Thyroid gland (tissue), 4 donors: Measurements from ENCODE around the gene GFM2. TPM values are rescaled to one million over a fixed set of nuclear protein-coding genes. Genes with fewer than 3 reads are reported as not detected.

Experiments used
- DNase-seq, 2 donors: peaks; one replicate each; pipeline ENCODE4 v3.0.0-alpha.2; 2019
- H3K27ac ChIP-seq, 3 donors: fragments of 200-600 bp; sonication (generic); 1 replicate in 2 of 3; 2 replicates in 1 of 3; pipeline ENCODE4 v1.5.1; 2016 to 2019; ENCODE audit warnings: mild to moderate bottlenecking in 1 of 3, moderate library complexity in 1 of 3
- H3K27me3 ChIP-seq: fragments of 200-600 bp; sonication (generic); one replicate; pipeline ENCODE4 v1.5.1; 2019
- H3K36me3 ChIP-seq, 2 donors: fragments of 200-600 bp; sonication (generic); one replicate each; pipeline ENCODE4 v1.5.1; 2016 to 2019
- H3K4me1 ChIP-seq, 2 donors: fragments of 200-600 bp; sonication (generic); one replicate each; pipeline ENCODE4 v1.5.1; 2017 to 2019
- H3K4me3 ChIP-seq, 3 donors: fragments of 200-600 bp; sonication (generic); replicated peaks in 1 of 3; 1 replicate in 2 of 3; 2 replicates in 1 of 3; pipeline ENCODE4 v1.5.1; 2016; ENCODE audit warnings: mild to moderate bottlenecking in 1 of 3
- H3K9me3 ChIP-seq: fragments of 200-600 bp; sonication (generic); one replicate; pipeline ENCODE4 v1.5.1; 2017
- POLR2A ChIP-seq, 2 donors: fragments of 450-650 bp; IDR thresholded peaks; one replicate each; pipeline ENCODE4 v1.6.1; 2017; ENCODE audit warnings: antibody characterized with exemption in 2 of 2, mild to moderate bottlenecking in 2 of 2, moderate library complexity in 1 of 2
- WGBS, 2 donors: methylation state at CpG; one replicate each; pipeline ENCODE4 v1.1.5; 2017; 5-methylcytosine and 5-hydroxymethylcytosine counted together
- intact Hi-C: fragments of 100-400 bp; cut with DNase I; formaldehyde crosslinking; loops from one replicate; pipeline ENCODE4 v1.15.1; 2023
- small RNA-seq: library from RNA; depleted of rRNA; stranded (forward); fragments of <200 nt; gene quantifications from one replicate; pipeline ENCODE3, GENCODE V24; 2016
- total RNA-seq, 4 donors: library from RNA; depleted of rRNA; stranded (reverse); fragments of >200 nt; gene quantifications; one replicate each; pipeline ENCODE4 v1.2.3, GENCODE V29; 2016
- TF ChIP-seq, protein P1 (sequence below), 6 experiments: fragments of 200-600 bp in 3 of 6; fragments of 450-650 bp in 3 of 6; sonication (generic) in 3 of 6; IDR thresholded peaks; one replicate each; pipeline ENCODE4 v1.5.1; 2016 to 2019; ENCODE audit warnings: antibody characterized with exemption in 6 of 6, mild to moderate bottlenecking in 2 of 6, inconsistent platforms in 1 of 6, moderate library complexity in 1 of 6

GFM2 gene
- total RNA-seq, 4 donors from 2014 or later, result 26.5 to 49.0 (median 32.8) TPM

- Histone ChIP-seq H3K4me3 (no peak overlapping the region), H3K4me1 (peaks cover 0 to 3% of the 10 kb centered on the region in 2 donors), H3K36me3 (no peaks in the 10 kb centered on the region), H3K27ac (peak overlapping the region in 1 of 3 donors; percentile 11), H3K9me3 (no peaks in the 10 kb centered on the region), H3K27me3 (no peaks in the 10 kb centered on the region)
- intact Hi-C loops, result no loop called here
- 66 to 70% methylated on average over 5 to 6 of the region's 6 CpGs for WGBS, 2 donors
- TF ChIP-seq POLR2A (IDR thresholded peaks at IDR 0.05), result no peak
- TF ChIP-seq, protein P1, sequence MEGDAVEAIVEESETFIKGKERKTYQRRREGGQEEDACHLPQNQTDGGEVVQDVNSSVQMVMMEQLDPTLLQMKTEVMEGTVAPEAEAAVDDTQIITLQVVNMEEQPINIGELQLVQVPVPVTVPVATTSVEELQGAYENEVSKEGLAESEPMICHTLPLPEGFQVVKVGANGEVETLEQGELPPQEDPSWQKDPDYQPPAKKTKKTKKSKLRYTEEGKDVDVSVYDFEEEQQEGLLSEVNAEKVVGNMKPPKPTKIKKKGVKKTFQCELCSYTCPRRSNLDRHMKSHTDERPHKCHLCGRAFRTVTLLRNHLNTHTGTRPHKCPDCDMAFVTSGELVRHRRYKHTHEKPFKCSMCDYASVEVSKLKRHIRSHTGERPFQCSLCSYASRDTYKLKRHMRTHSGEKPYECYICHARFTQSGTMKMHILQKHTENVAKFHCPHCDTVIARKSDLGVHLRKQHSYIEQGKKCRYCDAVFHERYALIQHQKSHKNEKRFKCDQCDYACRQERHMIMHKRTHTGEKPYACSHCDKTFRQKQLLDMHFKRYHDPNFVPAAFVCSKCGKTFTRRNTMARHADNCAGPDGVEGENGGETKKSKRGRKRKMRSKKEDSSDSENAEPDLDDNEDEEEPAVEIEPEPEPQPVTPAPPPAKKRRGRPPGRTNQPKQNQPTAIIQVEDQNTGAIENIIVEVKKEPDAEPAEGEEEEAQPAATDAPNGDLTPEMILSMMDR (IDR thresholded peaks at IDR 0.05), result peak in 5 of 6 experiments; percentile 9 to 48 (median 45)
- no peak for DNase-seq
Measured at GRCh38 chr5:74673011-74673790, 93.7 kb downstream of the GFM2 start.

DNA sequence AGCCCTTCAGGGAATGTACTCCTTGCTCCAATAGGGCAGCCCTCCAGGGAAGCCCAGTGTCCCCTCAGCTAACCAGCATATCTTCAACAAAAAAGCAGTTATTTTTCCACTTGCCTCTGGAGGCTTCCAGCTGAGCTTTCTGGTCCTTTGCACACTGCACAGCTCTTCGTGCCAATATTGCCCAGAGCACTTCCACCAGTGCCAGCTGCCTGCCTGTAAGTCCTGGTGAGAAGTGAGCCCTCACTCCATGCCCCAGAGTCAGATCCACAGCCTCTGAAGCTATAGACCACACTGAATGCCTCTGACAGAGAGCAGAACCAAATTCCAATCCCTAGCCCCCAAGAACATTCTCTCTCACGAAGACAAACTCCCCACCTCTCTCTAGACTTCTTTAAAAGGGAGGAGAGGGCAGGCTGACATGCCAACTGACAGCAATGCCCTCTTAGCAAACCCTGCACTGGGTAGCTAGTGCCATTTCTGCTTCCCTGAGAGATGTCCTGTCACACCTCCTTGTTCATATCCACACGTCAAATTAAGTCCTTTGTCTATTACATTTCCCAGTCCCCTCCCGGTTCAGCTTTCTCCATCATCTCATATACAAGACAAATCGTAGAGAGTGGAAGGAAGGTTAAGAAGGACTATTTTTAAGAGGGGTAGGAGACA lies 94.6 kb downstream of the GFM2 start:
- no peak overlapping the region for H3K4me3 ChIP-seq
- no peaks in the 10 kb centered on the region for H3K36me3 ChIP-seq
- H3K27me3 ChIP-seq, result no peaks in the 10 kb centered on the region
- intact Hi-C loops, result no loop called here
- no peak overlapping the region for H3K27ac ChIP-seq
- TF ChIP-seq POLR2A (IDR thresholded peaks at IDR 0.05), result no peak
- TF ChIP-seq, protein P1 (IDR thresholded peaks at IDR 0.05), result no peak
- no peaks in the 10 kb centered on the region for H3K9me3 ChIP-seq
- WGBS, 2 donors, result 67 to 73% methylated on average over 5 of the region's 5 CpGs
- H3K4me1 ChIP-seq, result peaks cover 0 to 3% of the 10 kb centered on the region in 2 donors
- no peak for DNase-seq

Small RNA genes lying within 50 kb of the gene (small RNA-seq; reads per million reads assigned to genes)
- gene RNU6-658P, result not detected

Other genes with a start within 250 kb of the GFM2 start
- gene ENC1, start 126.4 kb downstream of the GFM2 start, total RNA-seq, result 1 to 10 TPM; 3.4 to 7.8 (median 4.5) TPM
- gene HEXB, start 81.9 kb downstream of the GFM2 start, total RNA-seq, result 100 to 1,000 TPM; 141 to 264 (median 166) TPM
- 100 to 1,000 TPM in 2 of 4 donors, 10 to 100 TPM in 2; 75.3 to 228 (median 93.0) TPM for gene NSA2, start 132 bp upstream of the GFM2 start, total RNA-seq
- 10 to 100 TPM; 12.9 to 45.0 (median 27.5) TPM for gene FAM169A, start 99.3 kb upstream of the GFM2 start, total RNA-seq